Measurements from ENCODE around the gene RNPEPL1. TPM values are rescaled to one million over a fixed set of nuclear protein-coding genes. Genes with fewer than 3 reads are reported as not detected.

RNPEPL1 gene
- total RNA-seq, 1 experiment from 2014 or later = 88.2 TPM

- DNase-seq (ENCODE audit: low read depth, low spot score) (no peak), ATAC-seq (0 out of 2 replicates have a peak, but pooled peaks have one; percentile 2)
- no peaks in the 10 kb centered on the region; the same call in 1 of the 2 replicates for H3K9me3 ChIP-seq (ENCODE audit: control insufficient read depth, insufficient read depth, low read depth, low read length)
- ChIA-PET CTCF (no interaction called here), POLR2A (no interaction called here)
- TF ChIP-seq SIN3A (IDR thresholded peaks at IDR 0.05; ENCODE audit: borderline replicate concordance, insufficient read depth, low read depth, low read length) (no peak), POLR2AphosphoS5 (IDR thresholded peaks at IDR 0.05; ENCODE audit: low read depth, low read length) (no peak), CTCF (IDR thresholded peaks at IDR 0.05) (no peak), TCF7L2 (IDR thresholded peaks at IDR 0.05; ENCODE audit: low read depth, low read length) (no peak), REST (IDR thresholded peaks at IDR 0.05; ENCODE audit: insufficient read depth in 1 of 2, low read depth in 2 of 2, low read length in 1 of 2) (no peak)
- H3K4me1 ChIP-seq (ENCODE audit: control insufficient read depth, insufficient read depth, low read length) = peaks cover 12% of the 10 kb centered on the region
- H3K4me3 ChIP-seq (ENCODE audit: low read depth in 2 of 2, low read length in 2 of 2) = no peak overlapping the region
- no TSS peak for BruUV-seq (replicated peaks)
- H3K36me3 ChIP-seq (ENCODE audit: control insufficient read depth, insufficient read depth, low read length) = no peaks in the 10 kb centered on the region
- no peak overlapping the region for H3K27ac ChIP-seq (ENCODE audit: low read length)
- in situ Hi-C loops (cut with HindIII; ENCODE audit: low pct_unique_long_range_greater_than_20kb, low sequenced_read_pairs) = no loop called here
- no peaks in the 10 kb centered on the region for H3K27me3 ChIP-seq (ENCODE audit: control insufficient read depth, insufficient read depth, low read length)
- intact Hi-C loops (cut with micrococcal nuclease; ENCODE audit: unreplicated experiment) = no loop called here
Measured at GRCh38 chr2:240578110-240578450, 9.8 kb downstream of the RNPEPL1 start.

GRCh38 chr2:240578488-240578887 lies 10.2 kb downstream of the RNPEPL1 start:
- ChIA-PET POLR2A (no interaction called here), CTCF (no interaction called here)
- TF ChIP-seq SIN3A (IDR thresholded peaks at IDR 0.05; ENCODE audit: borderline replicate concordance, insufficient read depth, low read depth, low read length) = no peak; the same call in 1 of the 2 replicates
- no peak for TF ChIP-seq TCF7L2 (IDR thresholded peaks at IDR 0.05; ENCODE audit: low read depth, low read length)
- no peak for TF ChIP-seq REST (IDR thresholded peaks at IDR 0.05; ENCODE audit: insufficient read depth in 1 of 2, low read depth in 2 of 2, low read length in 1 of 2)
- no peak for TF ChIP-seq CTCF (IDR thresholded peaks at IDR 0.05)
- TF ChIP-seq POLR2AphosphoS5 (IDR thresholded peaks at IDR 0.05; ENCODE audit: low read depth, low read length) = no peak
- Histone ChIP-seq H3K36me3 (ENCODE audit: control insufficient read depth, insufficient read depth, low read length) (no peaks in the 10 kb centered on the region), H3K27ac (ENCODE audit: low read length) (no peak overlapping the region), H3K4me1 (ENCODE audit: control insufficient read depth, insufficient read depth, low read length) (peaks cover 15% of the 10 kb centered on the region), H3K4me3 (ENCODE audit: low read depth in 2 of 2, low read length in 2 of 2) (no peak overlapping the region), H3K9me3 (ENCODE audit: control insufficient read depth, insufficient read depth, low read depth, low read length) (no peaks in the 10 kb centered on the region; the same call in 1 of the 2 replicates), H3K27me3 (ENCODE audit: control insufficient read depth, insufficient read depth, low read length) (no peaks in the 10 kb centered on the region)
- in situ Hi-C loops (cut with HindIII; ENCODE audit: low pct_unique_long_range_greater_than_20kb, low sequenced_read_pairs) (no loop called here), intact Hi-C loops (cut with micrococcal nuclease; ENCODE audit: unreplicated experiment) (no loop called here)
- DNase-seq (ENCODE audit: low read depth, low spot score) = no peak
- no TSS peak for BruUV-seq (replicated peaks)
- no peak for ATAC-seq
